ENCODE results near the gene TMEM117. TPM values are rescaled to one million over a fixed set of nuclear protein-coding genes. Genes with fewer than 3 reads are reported as not detected.
A peak's percentile ranks its signal among the peaks of the same experiment; 100 is the strongest.

The TMEM117 gene
- total and polyA plus RNA-seq, 11 donors, result 3.7 to 13.5 (median 7.3) TPM

DNA sequence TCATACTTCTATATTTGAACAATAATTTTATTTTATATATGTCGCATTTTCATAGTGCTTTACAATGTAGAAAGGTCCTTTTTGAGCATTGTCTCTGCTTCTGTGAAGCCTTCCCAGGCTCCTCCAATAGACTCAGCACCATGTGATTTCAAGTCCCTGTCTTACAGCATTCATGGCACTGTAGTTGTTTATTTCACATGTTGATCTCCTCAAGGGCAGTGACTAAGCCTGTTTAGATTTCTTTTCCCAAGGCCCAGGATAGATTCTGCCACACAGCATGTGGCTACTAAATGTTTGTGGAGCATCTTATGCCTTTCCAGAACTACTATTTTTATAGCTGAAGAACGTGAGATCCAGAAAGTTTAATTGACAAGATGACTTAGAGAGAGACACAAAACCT, 391.7 kb downstream of the TMEM117 start:
- ATAC-seq (peak in 1 of 4 donors; percentile 45), DNase-seq (no peak)
- Histone ChIP-seq H3K4me3 (no peak overlapping the region), H3K9me3 (no peaks in the 10 kb centered on the region), H3K4me1 (peaks cover 0 to 35% (median 13%) of the 10 kb centered on the region in 12 donors), H3K27ac (no peak overlapping the region), H3K36me3 (no peaks in the 10 kb centered on the region), H3K27me3 (no peaks in the 10 kb centered on the region)
- TF ChIP-seq CTCF (IDR thresholded peaks at IDR 0.05), result no peak
- no peak for TF ChIP-seq POLR2A (IDR thresholded peaks at IDR 0.05)
- 66 to 80% (median 70%) methylated on average over 2 of the region's 2 CpGs for WGBS, 4 donors
- intact Hi-C loops (cut with DNase I), result no loop called here

DNA sequence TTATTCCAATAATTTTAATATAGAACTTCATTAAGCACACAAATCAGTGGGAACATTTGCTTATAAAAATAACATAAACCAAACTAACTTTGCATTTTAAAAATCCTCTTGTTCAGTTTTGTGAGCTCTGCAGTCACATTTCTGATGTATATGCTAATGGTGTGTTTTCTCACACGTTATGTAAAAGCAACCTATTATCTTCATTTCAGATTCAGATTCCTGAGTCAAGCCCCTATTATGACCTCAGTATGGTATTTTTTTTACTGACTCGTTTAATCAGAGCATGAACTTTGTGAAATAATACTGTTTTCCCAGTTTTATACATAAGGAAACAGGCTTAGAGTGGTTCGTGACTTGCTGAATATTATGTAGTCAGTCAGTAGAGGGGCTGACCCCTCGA, 394.0 kb downstream of the TMEM117 start:
- intact Hi-C loops (cut with DNase I), result no loop called here
- ATAC-seq, result no peak
- TF ChIP-seq CTCF (IDR thresholded peaks at IDR 0.05), result no peak
- TF ChIP-seq POLR2A (IDR thresholded peaks at IDR 0.05), result no peak
- WGBS, 4 donors, result 74 to 77% (median 76%) methylated on average over 4 of the region's 4 CpGs
- H3K27ac ChIP-seq, result no peak overlapping the region
- no peak overlapping the region for H3K4me3 ChIP-seq
- peaks cover 0 to 17% (median 3%) of the 10 kb centered on the region in 12 donors for H3K4me1 ChIP-seq
- DNase-seq, result no peak
- no peaks in the 10 kb centered on the region for H3K27me3 ChIP-seq
- no peaks in the 10 kb centered on the region for H3K36me3 ChIP-seq
- no peaks in the 10 kb centered on the region for H3K9me3 ChIP-seq

- intact Hi-C loops (cut with DNase I), result no loop called here
- H3K4me1 ChIP-seq, result no peaks in the 10 kb centered on the region
- H3K4me3 ChIP-seq, result no peak overlapping the region
- H3K9me3 ChIP-seq, result no peaks in the 10 kb centered on the region
- no peaks in the 10 kb centered on the region for H3K27me3 ChIP-seq
- no peaks in the 10 kb centered on the region for H3K36me3 ChIP-seq
- ATAC-seq (no peak), DNase-seq (no peak)
- H3K27ac ChIP-seq, result no peak overlapping the region
- TF ChIP-seq POLR2A (IDR thresholded peaks at IDR 0.05) (no peak), CTCF (IDR thresholded peaks at IDR 0.05) (no peak)
- WGBS, 4 donors, result 94 to 97% (median 95%) methylated on average over 1 of the region's 1 CpG
Measured at GRCh38 chr12:44235674-44236073, 399.8 kb downstream of the TMEM117 start.

DNA sequence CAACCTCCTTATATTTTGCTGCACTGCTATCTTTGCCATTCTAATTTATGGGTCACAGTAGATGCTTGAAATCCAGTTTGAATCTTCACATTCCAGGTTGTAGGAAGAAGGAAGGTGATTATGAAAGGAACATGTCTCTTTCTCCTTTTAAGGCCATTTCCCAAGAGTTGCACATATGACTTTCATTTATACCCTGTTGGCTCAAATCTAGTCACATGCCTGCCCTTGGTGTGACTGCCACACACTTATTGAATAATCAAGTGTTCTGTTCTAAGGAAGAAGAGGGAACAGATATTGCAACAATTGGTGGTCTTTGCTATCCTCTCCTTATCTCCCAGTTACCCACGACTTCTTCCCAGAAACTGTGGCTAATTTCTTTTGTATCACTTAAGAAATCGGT, 404.3 kb downstream of the TMEM117 start:
- Histone ChIP-seq H3K4me1 (no peaks in the 10 kb centered on the region), H3K27ac (no peak overlapping the region), H3K9me3 (peaks cover 0 to 9% (median 0%) of the 10 kb centered on the region in 12 donors), H3K4me3 (no peak overlapping the region), H3K36me3 (no peaks in the 10 kb centered on the region), H3K27me3 (no peaks in the 10 kb centered on the region)
- 60 to 73% (median 63%) methylated on average over 2 of the region's 2 CpGs for WGBS, 4 donors
- ATAC-seq (no peak), DNase-seq (no peak)
- intact Hi-C loops (cut with DNase I), result no loop called here
- TF ChIP-seq POLR2A (IDR thresholded peaks at IDR 0.05) (no peak), CTCF (IDR thresholded peaks at IDR 0.05) (no peak)
